Karpas-422 (cell line): ENCODE results near the gene CPLANE2. TPM values are rescaled to one million over a fixed set of nuclear protein-coding genes. Genes with fewer than 3 reads are reported as not detected.

ENCODE experiments used
- DNase-seq: peaks from one replicate; pipeline ENCODE4 v3.0.0-alpha.2; 2015
- H2AFZ ChIP-seq: fragments of 200-600 bp; sonication (generic); 2 replicates; pipeline ENCODE4 v1.6.1; 2014; ENCODE audit warnings: antibody characterized with exemption, low read length, mixed read lengths
- H3K27ac ChIP-seq: fragments of 200-600 bp; sonication (generic); 2 replicates; pipeline ENCODE4 v1.5.1; 2014; ENCODE audit warnings: mild to moderate bottlenecking, low read length, moderate library complexity
- H3K27me3 ChIP-seq: fragments of 200-600 bp; sonication (generic); 2 replicates; pipeline ENCODE4 v1.6.1; 2014; ENCODE audit warnings: low read length, mixed read lengths
- H3K36me3 ChIP-seq: fragments of 200-600 bp; sonication (generic); 2 replicates; pipeline ENCODE4 v1.6.1; 2014; ENCODE audit warnings: low read length, mixed read lengths; ENCODE audit not compliant: insufficient read depth
- H3K4me1 ChIP-seq: fragments of 200-600 bp; sonication (generic); 2 replicates; pipeline ENCODE4 v1.6.1; 2014; ENCODE audit warnings: mild to moderate bottlenecking, low read length, mixed read lengths
- H3K4me2 ChIP-seq: fragments of 200-600 bp; sonication (generic); 2 replicates; pipeline ENCODE4 v1.6.1; 2014; ENCODE audit warnings: low read length, low read depth, mild to moderate bottlenecking; ENCODE audit not compliant: poor library complexity, severe bottlenecking
- H3K4me3 ChIP-seq: fragments of 200-600 bp; sonication (generic); 2 replicates; pipeline ENCODE4 v1.5.1; 2014; ENCODE audit warnings: mild to moderate bottlenecking, antibody characterized with exemption, low read length, mixed read lengths
- H3K79me2 ChIP-seq: fragments of 200-600 bp; sonication (generic); 2 replicates; pipeline ENCODE4 v1.6.1; 2014; ENCODE audit warnings: mild to moderate bottlenecking, low read length, mixed read lengths
- H3K9ac ChIP-seq: fragments of 200-600 bp; sonication (generic); 2 replicates; pipeline ENCODE4 v1.6.0; 2014; ENCODE audit warnings: low read length
- H3K9me2 ChIP-seq: fragments of 200-600 bp; sonication (generic), shearing (Covaris generic); replicated peaks from 2 replicates; pipeline ENCODE4 v1.6.0; 2014; ENCODE audit warnings: mild to moderate bottlenecking, low read length, moderate library complexity; ENCODE audit not compliant: insufficient read depth
- H3K9me3 ChIP-seq: fragments of 300-700, 200-600 bp; sonication (generic); 2 replicates; pipeline ENCODE4 v1.6.1; 2014; ENCODE audit warnings: low read length, mixed read lengths
- H4K20me1 ChIP-seq: fragments of 200-600 bp; sonication (generic); 2 replicates; pipeline ENCODE4 v1.6.1; 2014; ENCODE audit warnings: mild to moderate bottlenecking, antibody characterized with exemption, low read length, low read depth; ENCODE audit not compliant: insufficient read depth
- total RNA-seq: library from RNA; depleted of rRNA; stranded (reverse); fragments of >200 nt; shearing (Covaris generic); gene quantifications from 2 replicates; pipeline ENCODE4 v1.2.3, GENCODE V29; 2014; ENCODE audit warnings: low replicate concordance

CPLANE2 gene
- total RNA-seq, 1 experiment from 2014 or later = 2.6 TPM

DNA sequence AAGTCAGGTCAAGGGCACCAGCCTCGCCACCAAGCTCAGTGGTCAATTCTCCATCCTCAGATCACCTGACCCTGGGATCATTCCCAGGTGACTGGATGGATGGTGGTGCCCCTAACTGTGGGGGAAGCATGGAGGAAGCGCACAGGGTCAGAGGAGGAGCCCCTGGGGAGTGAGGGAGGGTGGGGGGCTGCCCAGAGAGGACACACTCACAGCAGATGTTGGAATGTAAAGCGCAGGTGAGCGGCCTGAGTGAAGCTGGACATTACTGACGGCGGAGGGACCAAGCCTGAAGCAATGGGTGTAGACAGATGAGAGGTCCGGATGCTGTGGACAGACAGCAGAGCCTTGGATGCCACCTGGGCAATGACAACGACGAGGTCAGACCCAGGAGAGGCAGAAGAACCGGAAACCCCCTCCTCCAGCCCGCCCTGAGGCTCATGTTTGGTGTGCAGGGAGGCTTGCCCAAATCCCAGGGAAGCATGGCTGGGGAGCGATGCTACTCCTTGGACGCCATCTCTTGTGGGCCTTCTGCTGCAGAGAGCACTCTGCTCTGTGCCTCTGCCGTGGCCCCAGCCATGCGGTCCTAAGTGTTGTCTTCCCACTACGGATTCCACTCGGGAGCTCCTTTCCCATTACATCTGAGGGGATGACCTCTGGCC lies 5.7 kb upstream of the CPLANE2 start:
- Histone ChIP-seq H3K27me3 (no peaks in the 10 kb centered on the region), H3K4me2 (no peak overlapping the region), H3K9me2 (no peaks in the 10 kb centered on the region), H3K79me2 (no peaks in the 10 kb centered on the region; the same call in 1 of the 2 replicates), H3K4me1 (peaks cover 14% of the 10 kb centered on the region), H3K4me3 (no peak overlapping the region), H3K36me3 (peaks cover 2% of the 10 kb centered on the region; the same call in 1 of the 2 replicates), H2AFZ (no peak overlapping the region), H3K9ac (no peak overlapping the region), H4K20me1 (no peaks in the 10 kb centered on the region), H3K27ac (no peak overlapping the region), H3K9me3 (no peaks in the 10 kb centered on the region)
- no peak for DNase-seq

DNA sequence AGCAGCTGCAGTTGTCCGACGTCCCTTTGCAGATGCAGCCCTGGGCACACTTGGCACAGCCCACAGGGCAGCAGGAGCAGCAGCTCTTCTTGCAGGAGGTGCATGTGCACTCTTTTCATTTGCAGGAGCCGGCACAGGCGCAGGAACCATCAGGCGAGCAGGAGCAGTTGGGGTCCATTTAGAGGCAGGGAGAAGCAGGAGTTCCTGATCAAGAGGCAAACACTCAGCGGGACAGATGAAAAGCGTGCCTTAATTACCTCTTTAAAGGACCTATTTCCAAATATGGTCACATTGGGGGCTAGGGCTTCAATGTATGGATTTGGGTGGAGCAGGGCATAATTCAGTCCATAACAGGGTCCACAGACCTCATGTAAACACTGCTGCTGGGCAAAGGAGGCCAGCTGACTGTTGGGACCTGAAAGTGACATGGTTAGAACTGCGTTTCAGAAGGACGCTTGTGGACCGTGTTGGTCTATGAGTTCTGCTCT lies 4.3 kb upstream of the CPLANE2 start:
- no peak for DNase-seq
- Histone ChIP-seq H3K9me3 (no peaks in the 10 kb centered on the region), H3K9ac (no peak overlapping the region), H3K27me3 (no peaks in the 10 kb centered on the region), H3K36me3 (no peaks in the 10 kb centered on the region), H2AFZ (no peak overlapping the region), H3K4me1 (peaks cover 23% of the 10 kb centered on the region), H3K4me3 (no peak overlapping the region), H3K79me2 (no peaks in the 10 kb centered on the region), H3K9me2 (no peaks in the 10 kb centered on the region), H3K4me2 (no peak overlapping the region), H3K27ac (no peak overlapping the region), H4K20me1 (no peaks in the 10 kb centered on the region)

GRCh38 chr1:16239972-16240491 lies 3.0 kb upstream of the CPLANE2 start:
- DNase-seq = no peak
- no peak overlapping the region for H3K4me3 ChIP-seq
- H3K9me2 ChIP-seq = no peaks in the 10 kb centered on the region
- H3K27me3 ChIP-seq = no peaks in the 10 kb centered on the region
- no peaks in the 10 kb centered on the region for H3K9me3 ChIP-seq
- no peak overlapping the region for H3K27ac ChIP-seq
- no peaks in the 10 kb centered on the region for H3K36me3 ChIP-seq
- H2AFZ ChIP-seq = no peak overlapping the region
- peaks cover 28% of the 10 kb centered on the region for H3K4me1 ChIP-seq
- H4K20me1 ChIP-seq = no peaks in the 10 kb centered on the region
- no peak overlapping the region for H3K9ac ChIP-seq
- no peaks in the 10 kb centered on the region; the same call in 1 of the 2 replicates for H3K79me2 ChIP-seq
- H3K4me2 ChIP-seq = no peak overlapping the region

- Histone ChIP-seq H3K36me3 (no peaks in the 10 kb centered on the region), H3K4me3 (peak overlapping the region; percentile 76), H2AFZ (peak overlapping the region; percentile 36; the same call in 1 of the 2 replicates), H3K4me2 (peak overlapping the region; percentile 87), H3K4me1 (peaks cover 18% of the 10 kb centered on the region), H4K20me1 (no peaks in the 10 kb centered on the region), H3K27ac (peak overlapping the region; percentile 56), H3K9me3 (no peaks in the 10 kb centered on the region), H3K9ac (peak overlapping the region; percentile 91), H3K79me2 (no peaks in the 10 kb centered on the region; the same call in 1 of the 2 replicates), H3K27me3 (no peaks in the 10 kb centered on the region), H3K9me2 (no peaks in the 10 kb centered on the region)
- peak; percentile 50 for DNase-seq
These were observed 404 bp upstream of the CPLANE2 start for GRCh38 chr1:16237343-16237830.

DNA sequence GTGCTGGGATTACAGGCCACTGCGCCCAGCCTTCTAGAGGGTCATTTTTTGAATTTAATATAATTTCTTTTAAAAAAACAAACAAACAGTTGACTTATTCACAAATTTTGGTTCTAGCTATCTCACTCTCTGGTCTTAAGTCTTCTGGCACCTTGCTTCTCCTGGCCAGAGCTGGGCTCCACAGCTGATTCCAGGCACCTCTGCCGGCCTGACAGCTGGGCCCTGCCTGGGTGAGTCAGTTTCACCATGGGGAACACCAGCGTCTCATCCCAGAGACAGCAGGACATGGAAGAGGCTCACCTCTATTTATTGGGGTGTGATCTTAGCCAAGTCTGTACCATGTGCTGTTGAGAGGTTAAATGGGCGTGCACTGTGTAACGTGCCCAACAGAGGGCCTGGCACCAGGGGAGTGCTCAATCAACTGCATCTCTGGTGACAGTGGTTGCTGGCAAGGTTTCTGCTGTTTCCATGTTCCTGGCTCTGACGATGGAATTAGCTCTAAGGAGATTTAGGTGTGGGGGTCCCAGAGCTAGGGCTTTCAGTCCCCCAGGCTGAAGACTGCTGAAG lies 956 bp downstream of the CPLANE2 start:
- H3K36me3 ChIP-seq = no peaks in the 10 kb centered on the region
- H3K9ac ChIP-seq = peak overlapping the region; percentile 91
- peak; percentile 84 for DNase-seq
- no peaks in the 10 kb centered on the region for H3K9me3 ChIP-seq
- no peaks in the 10 kb centered on the region for H3K9me2 ChIP-seq
- H3K4me3 ChIP-seq = peak overlapping the region; percentile 76
- H3K79me2 ChIP-seq = no peaks in the 10 kb centered on the region; the same call in 1 of the 2 replicates
- no peaks in the 10 kb centered on the region for H3K27me3 ChIP-seq
- H4K20me1 ChIP-seq = no peaks in the 10 kb centered on the region
- peak overlapping the region; percentile 69 for H3K27ac ChIP-seq
- H3K4me2 ChIP-seq = peak overlapping the region; percentile 87
- peaks cover 18% of the 10 kb centered on the region for H3K4me1 ChIP-seq
- 0 out of 2 replicates have a peak overlapping the region, but pooled peaks have one; percentile 67 for H2AFZ ChIP-seq

- Histone ChIP-seq H2AFZ (no peak overlapping the region), H3K9me3 (no peaks in the 10 kb centered on the region), H3K36me3 (no peaks in the 10 kb centered on the region), H3K9me2 (no peaks in the 10 kb centered on the region), H3K4me2 (peak overlapping the region; percentile 9), H3K4me1 (peaks cover 22% of the 10 kb centered on the region), H3K79me2 (no peaks in the 10 kb centered on the region; the same call in 1 of the 2 replicates), H3K27ac (no peak overlapping the region), H4K20me1 (no peaks in the 10 kb centered on the region), H3K27me3 (no peaks in the 10 kb centered on the region), H3K4me3 (no peak overlapping the region), H3K9ac (no peak overlapping the region)
- no peak for DNase-seq
These were observed 1.6 kb downstream of the CPLANE2 start for GRCh38 chr1:16235347-16235746.

- Histone ChIP-seq H2AFZ (no peak overlapping the region), H3K79me2 (no peaks in the 10 kb centered on the region; the same call in 1 of the 2 replicates), H3K4me2 (no peak overlapping the region), H3K27ac (no peak overlapping the region), H4K20me1 (no peaks in the 10 kb centered on the region), H3K36me3 (no peaks in the 10 kb centered on the region), H3K9me3 (no peaks in the 10 kb centered on the region), H3K4me3 (no peak overlapping the region), H3K9me2 (no peaks in the 10 kb centered on the region), H3K9ac (no peak overlapping the region), H3K4me1 (peaks cover 35% of the 10 kb centered on the region), H3K27me3 (no peaks in the 10 kb centered on the region)
- DNase-seq = no peak
These were observed 3.6 kb downstream of the CPLANE2 start for GRCh38 chr1:16233431-16233830.

DNA sequence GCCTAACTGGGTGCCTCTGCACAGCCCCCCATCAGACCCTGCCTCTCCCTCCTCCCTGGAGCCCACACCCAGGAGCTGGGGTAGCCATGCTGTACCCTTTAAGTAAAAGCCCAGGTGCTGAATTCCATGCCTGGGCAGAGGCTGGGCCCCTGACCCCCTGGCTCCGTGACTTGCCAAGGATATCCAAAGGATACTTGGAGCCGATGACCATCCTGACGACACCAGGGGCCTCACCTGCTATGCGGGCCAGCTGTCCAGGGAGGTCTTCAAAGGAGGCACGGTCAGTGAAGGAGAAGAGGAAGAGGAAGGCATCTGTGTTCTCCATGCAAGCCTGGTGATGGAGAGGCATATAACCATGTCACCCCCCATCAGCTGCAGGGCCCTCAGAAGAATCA lies 4.7 kb downstream of the CPLANE2 start:
- H3K4me1 ChIP-seq = peaks cover 27% of the 10 kb centered on the region
- H3K27me3 ChIP-seq = no peaks in the 10 kb centered on the region
- H3K27ac ChIP-seq = no peak overlapping the region
- H2AFZ ChIP-seq = no peak overlapping the region
- no peaks in the 10 kb centered on the region for H3K9me3 ChIP-seq
- no peak for DNase-seq
- H4K20me1 ChIP-seq = no peaks in the 10 kb centered on the region
- H3K9ac ChIP-seq = no peak overlapping the region
- no peaks in the 10 kb centered on the region for H3K36me3 ChIP-seq
- no peak overlapping the region for H3K4me2 ChIP-seq
- H3K79me2 ChIP-seq = no peaks in the 10 kb centered on the region; the same call in 1 of the 2 replicates
- H3K4me3 ChIP-seq = no peak overlapping the region
- no peaks in the 10 kb centered on the region for H3K9me2 ChIP-seq
